HG03457 (cell line): ENCODE results near the gene RPLP2.

Experiments
- ATAC-seq: cut with Tn5 transposase; IDR thresholded peaks from one replicate; pipeline ENCODE4 v1.9.1; 2021; ENCODE audit warnings: moderate number of reproducible peaks; ENCODE audit not compliant: unreplicated experiment

Gene RPLP2

GRCh38 chr11:802693-803466 lies 6.9 kb upstream of the RPLP2 start:
- ATAC-seq: no peak

- ATAC-seq: no peak
These were observed 6.4 kb upstream of the RPLP2 start for GRCh38 chr11:803467-803742.

GRCh38 chr11:803770-804598 lies 5.8 kb upstream of the RPLP2 start:
- ATAC-seq: no peak

- no peak for ATAC-seq
These were observed 5.2 kb upstream of the RPLP2 start for GRCh38 chr11:804599-804964.

GRCh38 chr11:808427-809286 lies 1.1 kb upstream of the RPLP2 start:
- ATAC-seq: no peak

GRCh38 chr11:810040-810567 lies 337 bp downstream of the RPLP2 start:
- peak; percentile 1 for ATAC-seq

- ATAC-seq: no peak
These were observed 1.9 kb downstream of the RPLP2 start for GRCh38 chr11:811446-812245.

- no peak for ATAC-seq
These were observed 2.6 kb downstream of the RPLP2 start for GRCh38 chr11:812390-812789.

GRCh38 chr11:813072-813455 lies 3.3 kb downstream of the RPLP2 start:
- no peak for ATAC-seq

- ATAC-seq: no peak
These were observed 3.8 kb downstream of the RPLP2 start for GRCh38 chr11:813456-814096.

- ATAC-seq: no peak
These were observed 6.1 kb downstream of the RPLP2 start for GRCh38 chr11:815675-816432.

- no peak for ATAC-seq
These were observed 6.6 kb downstream of the RPLP2 start for GRCh38 chr11:816433-816779.

- ATAC-seq: no peak
These were observed 8.8 kb downstream of the RPLP2 start, which contains the start of gene PNPLA2 for GRCh38 chr11:818396-819128. Gene PNPLA2, plus strand, starts transcription at chr11:818914. Its CDS starts 805 bp downstream, at chr11:819719.

- ATAC-seq: peak; percentile 42
These were observed 9.6 kb downstream of the RPLP2 start for GRCh38 chr11:819129-819931.

- ATAC-seq: peak; percentile 36
These were observed 10.3 kb downstream of the RPLP2 start for GRCh38 chr11:819943-820649.

- ATAC-seq: no peak
These were observed 11.1 kb downstream of the RPLP2 start for GRCh38 chr11:820655-821511.
